ENCODE measurements around the gene NYAP2. TPM values are rescaled to one million over a fixed set of nuclear protein-coding genes. Genes with fewer than 3 reads are reported as not detected.

The NYAP2 gene
- total RNA-seq: not detected
- long read RNA-seq: 0 reads

DNA sequence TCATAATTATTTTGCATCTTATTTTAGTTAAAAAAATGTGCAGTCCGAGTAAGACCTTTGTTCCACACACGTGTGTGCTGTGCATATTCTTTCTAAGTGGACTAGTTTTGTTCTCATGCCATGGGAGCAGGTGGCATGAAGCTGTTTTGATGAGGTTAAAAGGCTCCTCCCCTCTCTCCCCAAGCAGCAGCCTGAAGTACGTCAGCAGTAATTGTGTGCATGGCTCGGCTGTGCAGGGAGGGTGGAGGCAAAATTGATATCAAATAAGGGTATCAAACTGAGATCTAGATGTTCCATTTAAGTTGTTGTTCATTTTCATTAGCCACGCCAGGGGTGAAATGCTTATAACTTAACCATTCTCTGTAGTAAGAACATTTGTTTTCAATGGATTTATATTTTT is at the start of gene NYAP2:
NYAP2 (plus strand) TSS at position 207 of the 400 bp plus-strand sequence. CDS start 9,171 bp downstream, outside the sequence.
- no peak for ATAC-seq
- intact Hi-C loops (cut with DNase I): no loop called here
- no peak for DNase-seq (ENCODE audit: missing footprints)

DNA sequence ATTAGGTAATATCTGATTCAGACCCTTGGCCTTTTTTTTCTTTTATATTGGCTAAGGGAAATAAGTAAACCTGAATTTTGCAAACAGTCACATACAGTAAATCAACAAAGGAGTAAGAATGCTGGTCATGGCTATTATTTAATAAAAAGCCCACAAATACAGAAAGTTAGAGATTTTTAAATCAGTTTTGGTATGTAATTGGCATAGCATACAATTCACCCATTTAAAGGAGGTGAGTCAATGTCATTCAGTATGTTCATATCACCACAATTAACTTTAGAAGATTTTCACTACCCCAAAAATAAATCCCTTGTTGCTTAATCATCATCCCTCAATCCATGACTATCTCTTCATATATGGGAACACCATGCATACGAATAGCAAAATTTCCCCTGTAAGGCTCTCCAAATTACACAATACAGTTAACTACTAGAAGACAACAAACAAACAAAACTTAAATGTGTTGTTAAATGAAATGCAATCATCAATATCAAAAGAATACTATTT is 45.9 kb upstream of the NYAP2 start:
- intact Hi-C loops (cut with DNase I): no loop called here
- DNase-seq (ENCODE audit: missing footprints) (no peak), ATAC-seq (no peak)

DNA sequence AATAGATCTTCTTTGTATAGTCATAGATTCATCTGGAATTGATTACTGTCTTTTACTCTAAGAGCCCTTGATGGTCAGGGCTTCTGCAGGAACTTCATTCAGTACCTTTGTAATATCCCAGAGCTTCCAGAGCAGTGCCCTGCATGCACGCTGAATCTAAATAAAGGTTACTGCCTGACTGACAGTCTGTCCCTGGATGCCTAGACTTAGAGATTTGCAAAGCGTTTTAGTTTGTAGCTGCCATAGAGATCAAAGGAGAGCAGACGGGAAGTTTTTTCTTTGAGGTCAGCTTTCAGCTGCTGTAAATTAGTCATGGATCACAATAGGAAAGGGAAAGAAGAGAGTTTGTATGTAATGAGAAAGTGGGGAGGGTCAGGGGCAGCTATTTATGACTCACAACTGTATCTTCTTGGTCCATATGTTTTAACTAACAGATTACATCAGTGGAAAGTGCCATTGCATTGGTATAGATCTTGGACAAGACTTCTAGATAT is 45.2 kb upstream of the NYAP2 start:
- no peak for ATAC-seq
- intact Hi-C loops (cut with DNase I): no loop called here
- no peak for DNase-seq (ENCODE audit: missing footprints)

DNA sequence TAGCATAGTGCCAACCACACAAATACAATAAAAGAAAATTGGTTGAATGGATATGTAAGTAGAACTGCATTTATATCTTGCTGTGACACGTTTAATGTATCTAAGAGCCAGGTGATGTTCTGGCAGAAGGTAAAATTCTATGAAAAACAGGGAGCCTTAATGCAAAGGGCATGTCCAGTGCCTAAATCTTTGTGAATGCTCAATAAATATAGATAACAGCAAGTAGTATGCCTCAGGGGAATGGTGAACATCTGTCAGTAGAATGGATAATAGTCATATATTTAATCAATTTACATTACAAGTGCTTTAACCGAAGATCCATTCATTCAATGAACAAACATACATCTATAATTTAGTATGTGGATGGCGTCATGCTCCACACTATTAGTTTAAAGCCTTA is 43.7 kb upstream of the NYAP2 start:
- intact Hi-C loops (cut with DNase I): no loop called here
- DNase-seq (ENCODE audit: missing footprints) (no peak), ATAC-seq (no peak)

DNA sequence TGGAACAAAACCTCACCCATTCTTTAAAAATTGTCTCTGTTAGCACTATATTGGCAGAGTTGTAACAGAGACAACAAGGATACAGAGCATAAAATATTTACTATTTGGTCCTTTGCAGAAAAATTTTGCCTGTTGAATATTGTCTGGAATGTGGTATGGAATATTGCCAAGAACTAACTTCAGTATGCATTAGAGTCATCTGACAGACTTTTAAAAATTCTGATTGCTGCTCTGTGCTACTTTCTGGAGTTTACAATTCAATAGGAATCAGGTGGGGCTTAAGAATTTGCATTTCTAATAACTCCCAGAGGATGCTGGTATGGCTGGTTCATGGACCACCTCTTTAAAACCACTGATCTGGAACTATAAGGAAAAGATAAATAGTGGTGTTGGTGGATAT is 32.8 kb upstream of the NYAP2 start:
- intact Hi-C loops (cut with DNase I): no loop called here
- ATAC-seq (no peak), DNase-seq (ENCODE audit: missing footprints) (no peak)

DNA sequence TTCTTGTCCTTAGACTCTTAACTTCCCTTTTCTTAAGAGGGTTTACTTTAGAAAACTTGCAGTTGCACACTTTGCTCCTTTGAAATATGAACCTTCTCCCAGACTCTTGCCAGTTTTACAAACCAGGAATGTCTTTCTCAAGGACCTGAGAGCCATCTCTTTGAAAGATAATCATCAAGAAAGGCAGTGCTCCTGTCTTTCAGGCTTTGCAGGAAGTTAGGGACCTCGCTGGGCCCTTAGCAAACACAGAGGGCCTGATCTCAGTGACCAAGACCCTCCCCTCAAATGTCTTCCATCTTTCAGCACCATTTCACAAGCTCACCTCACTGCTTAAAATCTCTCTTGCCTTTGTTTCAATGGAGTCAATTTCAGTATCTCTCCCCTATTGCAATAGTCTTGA is 32.0 kb upstream of the NYAP2 start:
- ATAC-seq: no peak
- no peak for DNase-seq (ENCODE audit: missing footprints)
- intact Hi-C loops (cut with DNase I): no loop called here

DNA sequence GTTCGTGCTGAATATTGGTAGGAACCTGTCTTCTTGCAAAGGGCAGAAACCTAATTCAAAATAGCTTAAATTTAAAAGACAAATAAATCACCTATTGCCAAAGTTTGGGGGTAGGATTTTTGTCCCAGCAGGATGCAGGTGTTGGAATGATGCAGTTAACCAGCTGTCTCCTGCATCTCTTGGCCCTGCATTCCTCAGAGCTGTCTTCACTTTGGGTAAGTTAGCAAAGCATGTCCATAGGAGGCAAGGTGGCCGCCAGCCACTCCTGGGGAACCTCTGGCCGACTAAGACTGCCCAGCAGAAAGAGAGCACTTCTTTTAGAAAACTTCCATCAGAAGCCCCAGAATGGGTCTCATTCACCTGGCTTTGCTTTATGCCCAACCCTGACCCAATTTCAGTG is 20.5 kb upstream of the NYAP2 start:
- DNase-seq (ENCODE audit: missing footprints) (no peak), ATAC-seq (no peak)
- intact Hi-C loops (cut with DNase I): no loop called here

DNA sequence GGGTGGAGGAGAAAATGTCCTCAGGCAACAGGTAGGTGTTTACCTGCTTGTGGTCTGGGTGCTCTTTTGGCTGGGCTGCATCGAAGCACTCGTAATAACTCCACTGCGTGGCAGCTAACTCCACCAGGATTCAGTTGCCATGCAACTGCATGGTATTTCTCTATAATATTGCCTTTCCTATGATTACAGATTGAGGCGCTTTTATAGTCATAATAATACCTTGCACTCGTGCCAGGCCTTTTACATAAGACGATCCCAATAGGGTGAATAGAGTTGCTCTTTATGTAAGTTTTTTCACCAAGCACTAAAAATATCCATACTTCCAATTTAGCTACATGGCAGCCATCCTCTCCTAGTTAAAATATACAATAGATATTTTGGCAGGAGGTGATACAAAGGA is 19.7 kb upstream of the NYAP2 start:
- DNase-seq (ENCODE audit: missing footprints) (no peak), ATAC-seq (no peak)
- intact Hi-C loops (cut with DNase I): no loop called here

DNA sequence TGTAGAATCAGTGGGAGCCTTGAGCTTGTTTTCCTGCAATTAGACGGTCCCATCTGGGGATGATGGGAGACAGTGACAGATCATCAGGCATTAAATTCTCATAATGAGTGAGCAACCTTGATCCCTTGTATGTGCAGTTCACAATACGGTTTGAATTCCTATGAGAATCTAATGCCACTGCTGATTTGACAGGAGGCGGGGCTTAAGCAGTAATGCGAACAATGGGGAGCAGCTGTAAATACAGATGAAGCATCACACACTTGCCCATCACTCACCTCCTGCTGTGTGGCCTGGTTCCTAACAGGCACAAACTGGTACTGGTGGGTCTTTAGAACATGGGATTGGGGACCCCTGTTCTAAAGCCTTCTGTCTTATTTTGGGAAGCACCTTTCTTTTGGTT is 17.9 kb upstream of the NYAP2 start:
- intact Hi-C loops (cut with DNase I): no loop called here
- no peak for DNase-seq (ENCODE audit: missing footprints)
- ATAC-seq: no peak

DNA sequence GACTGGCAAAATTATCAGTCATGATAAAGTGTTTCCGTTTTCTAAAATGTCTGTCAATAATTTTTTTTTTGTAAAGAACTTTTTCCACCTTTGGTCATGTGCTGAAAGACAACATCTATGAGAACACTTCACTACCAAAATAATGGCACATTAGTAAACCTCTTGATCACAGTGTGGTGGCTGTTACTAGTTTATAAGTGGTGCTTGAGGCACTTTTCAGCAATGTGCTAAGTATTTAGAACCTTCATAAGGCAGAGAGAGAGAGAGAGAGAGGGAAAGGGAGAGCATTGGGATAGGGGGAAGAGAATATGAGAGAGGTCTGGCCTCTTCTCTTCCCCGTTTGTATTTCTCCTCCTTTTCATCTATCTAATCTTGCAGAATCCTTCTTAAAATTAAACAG is 1.1 kb upstream of the NYAP2 start:
- no peak for DNase-seq (ENCODE audit: missing footprints)
- intact Hi-C loops (cut with DNase I): no loop called here
- no peak for ATAC-seq

DNA sequence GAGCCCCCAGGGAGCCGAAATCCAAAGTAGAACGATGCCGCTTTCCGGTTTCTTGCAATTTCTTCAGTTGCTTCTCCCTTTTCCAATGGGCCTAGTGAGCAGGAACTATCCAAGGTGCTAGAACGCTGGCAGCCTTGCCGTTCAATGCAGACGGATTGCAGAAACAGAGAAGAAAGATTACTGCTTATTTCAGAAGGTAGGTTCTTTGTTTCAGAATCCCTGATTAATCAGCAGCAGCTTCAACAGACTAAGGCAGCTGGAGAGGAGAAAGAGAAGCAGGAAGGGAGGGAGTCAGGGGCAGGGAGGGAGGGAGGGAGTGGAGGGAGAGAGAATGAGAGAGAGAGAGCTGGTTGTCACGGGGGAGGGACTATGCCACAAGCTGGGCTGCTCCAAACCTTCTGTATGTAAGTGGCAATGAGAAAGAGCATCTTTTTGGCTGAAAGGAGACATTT is 576 bp downstream of the NYAP2 start:
- intact Hi-C loops (cut with DNase I): no loop called here
- ATAC-seq: no peak
- no peak for DNase-seq (ENCODE audit: missing footprints)

DNA sequence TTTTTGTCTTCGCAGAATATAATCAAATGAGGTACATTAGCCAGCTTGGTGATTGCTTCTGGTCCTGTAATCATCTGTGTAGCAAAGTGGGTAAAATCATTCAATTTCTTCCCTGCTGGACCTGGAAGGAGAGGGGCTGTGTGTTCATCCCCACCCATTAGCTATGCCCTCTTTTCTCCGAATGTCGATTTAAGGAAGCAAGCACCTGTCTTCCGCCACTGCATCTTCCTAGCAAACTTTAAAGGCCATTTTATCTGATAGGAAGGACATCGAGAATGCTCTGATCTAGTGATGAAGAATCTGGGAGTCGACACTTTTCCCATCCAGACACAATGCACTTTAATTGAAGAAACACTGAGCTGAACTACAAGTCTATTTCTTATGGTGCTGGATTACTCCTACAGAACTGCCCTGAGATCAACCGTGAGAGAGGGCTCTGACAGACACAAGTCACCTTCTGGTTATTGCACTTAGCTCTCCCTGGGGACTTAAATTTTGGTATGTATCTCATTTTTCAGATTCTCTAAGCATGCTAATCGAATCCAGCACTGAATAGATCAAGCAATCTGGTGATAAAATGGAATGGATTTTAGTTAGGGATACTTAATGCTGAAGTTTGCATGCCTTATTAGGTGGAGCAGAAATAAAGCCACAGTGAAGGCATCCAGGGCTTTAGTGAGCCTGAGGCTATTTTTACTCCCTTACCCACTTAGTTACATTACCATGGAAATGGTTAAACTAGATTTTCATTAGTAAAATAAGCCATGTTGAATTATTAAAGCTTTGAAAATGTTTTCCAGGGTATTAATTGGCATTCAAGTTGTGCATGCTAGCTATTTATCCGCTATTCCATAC is 1.3 kb downstream of the NYAP2 start:
- no peak for DNase-seq (ENCODE audit: missing footprints)
- intact Hi-C loops (cut with DNase I): no loop called here
- no peak for ATAC-seq

DNA sequence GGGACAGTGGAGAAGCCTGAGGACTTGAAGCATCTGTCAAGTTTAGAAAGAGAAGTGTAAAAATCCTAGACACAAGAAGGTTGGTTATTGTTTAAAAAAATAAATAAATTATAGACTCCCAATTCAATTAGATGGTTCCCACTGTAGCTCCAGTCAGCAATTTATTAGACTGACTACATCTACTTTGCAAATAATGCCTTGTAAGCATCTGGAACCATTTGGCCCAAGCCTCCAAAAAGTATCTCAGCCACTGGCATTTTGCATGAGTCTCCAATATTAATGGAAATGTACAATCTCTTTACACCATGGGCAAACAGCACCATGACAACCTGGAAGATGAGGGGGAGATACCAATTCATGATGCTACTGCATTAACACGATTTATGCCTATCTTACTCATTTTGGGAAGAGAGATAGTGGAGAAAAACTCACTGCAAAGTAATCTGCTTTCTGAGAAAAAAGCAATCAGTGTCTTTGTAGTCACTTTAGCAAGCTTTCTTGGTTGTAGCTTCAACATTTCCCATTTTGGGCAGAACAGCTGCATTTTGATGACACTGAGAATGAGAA is 2.8 kb downstream of the NYAP2 start:
- intact Hi-C loops (cut with DNase I): no loop called here
- ATAC-seq: no peak
- DNase-seq (ENCODE audit: missing footprints): no peak

DNA sequence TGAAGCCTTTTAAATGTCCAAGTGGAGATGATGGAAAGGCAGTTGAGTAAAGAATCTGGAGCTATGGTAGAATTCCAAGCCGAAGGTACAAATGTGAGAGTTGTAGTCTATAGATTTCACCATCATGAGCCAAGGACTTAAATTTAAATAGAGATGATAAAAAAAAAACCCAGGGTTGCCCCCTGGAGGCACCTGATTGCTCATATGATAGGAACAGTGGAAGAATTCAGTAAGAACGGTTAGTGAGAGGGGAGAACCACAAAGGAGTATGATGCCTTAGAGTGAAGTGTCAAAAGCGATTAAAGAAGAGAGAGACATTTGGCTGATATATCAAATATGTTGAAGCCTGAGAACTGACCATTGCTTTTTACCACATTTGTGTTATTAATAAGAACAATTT is 11.9 kb downstream of the NYAP2 start:
- ATAC-seq: no peak
- intact Hi-C loops (cut with DNase I): no loop called here
- DNase-seq (ENCODE audit: missing footprints): no peak

DNA sequence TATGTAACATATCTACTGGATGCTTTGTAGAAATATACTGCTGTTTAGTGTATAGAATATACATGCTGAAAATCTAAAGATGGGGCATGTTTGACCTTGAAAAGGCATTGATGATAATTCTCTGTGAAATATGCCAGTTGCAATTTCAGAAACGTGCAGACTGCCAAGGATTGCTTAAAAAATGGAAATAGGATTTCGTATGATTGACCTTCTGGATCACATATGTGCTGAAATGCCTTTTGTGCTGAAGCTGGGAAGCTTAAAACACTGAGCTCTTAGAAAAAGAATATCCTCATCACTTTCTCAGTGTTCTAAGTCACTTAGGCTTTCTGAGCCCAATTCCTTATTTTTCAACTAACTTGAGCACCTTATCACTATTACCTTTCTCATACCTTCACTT is 14.3 kb downstream of the NYAP2 start:
- no peak for DNase-seq (ENCODE audit: missing footprints)

DNA sequence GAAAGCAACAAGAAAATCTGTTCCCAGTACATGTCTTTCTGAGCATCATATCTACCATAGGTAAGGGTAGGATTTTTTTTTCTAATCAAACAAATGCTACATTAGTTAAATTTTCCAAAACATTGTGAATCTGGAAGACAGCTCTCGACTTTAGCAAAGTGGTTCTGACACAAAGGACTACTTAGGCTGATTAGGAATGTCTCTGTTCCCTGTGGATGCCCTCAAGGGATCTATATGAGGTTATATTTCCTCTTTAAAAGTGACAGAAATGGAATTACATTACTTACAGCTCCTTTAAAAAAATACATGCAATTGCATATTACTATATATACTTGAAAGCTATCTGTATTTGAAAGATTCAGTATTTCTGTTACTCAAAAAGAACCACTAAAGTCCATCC is 15.4 kb downstream of the NYAP2 start:
- ATAC-seq (no peak), DNase-seq (ENCODE audit: missing footprints) (no peak)
- intact Hi-C loops (cut with DNase I): no loop called here

More for the DNA sequence above, 14.3 kb downstream of the NYAP2 start:
- intact Hi-C loops (cut with DNase I): no loop called here
- no peak for ATAC-seq

DNA sequence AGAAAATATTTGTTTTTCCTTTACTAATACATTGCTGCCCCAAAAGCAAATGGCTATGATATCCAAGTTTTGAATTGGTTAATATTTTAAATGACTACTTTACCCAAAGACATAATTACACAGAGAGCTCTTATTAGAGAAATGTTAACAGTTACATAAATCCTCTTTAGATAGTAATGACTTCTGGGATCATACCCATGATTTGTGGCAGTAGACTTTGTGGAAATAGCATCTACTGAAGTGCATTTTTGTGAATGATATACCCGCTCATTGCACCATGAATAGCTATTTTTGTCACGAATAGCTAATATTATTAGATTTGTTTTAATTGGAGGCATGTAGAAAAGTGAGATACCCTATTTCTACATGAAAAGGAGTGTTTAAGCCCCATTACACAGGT is 15.8 kb downstream of the NYAP2 start:
- no peak for DNase-seq (ENCODE audit: missing footprints)
- intact Hi-C loops (cut with DNase I): no loop called here
- no peak for ATAC-seq

DNA sequence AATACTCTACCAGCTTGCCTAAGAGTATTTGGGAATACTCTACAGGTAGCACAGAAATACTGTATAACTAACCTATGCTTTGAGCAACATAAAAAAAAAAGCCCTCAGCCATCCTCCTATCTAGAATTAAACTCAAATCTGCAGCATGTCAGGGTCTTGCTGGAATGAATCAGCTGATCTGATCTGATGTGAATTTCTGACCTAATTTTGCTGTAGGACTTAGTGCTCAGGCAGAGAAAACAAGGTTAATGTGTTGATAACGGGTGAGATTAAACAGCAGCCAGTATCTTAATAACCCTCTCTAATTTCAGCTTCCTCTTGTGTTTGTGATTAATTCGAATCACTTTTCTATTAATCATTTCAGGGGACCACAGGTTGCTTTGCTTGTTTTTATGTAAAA is 16.3 kb downstream of the NYAP2 start:
- ATAC-seq (no peak), DNase-seq (ENCODE audit: missing footprints) (no peak)
- intact Hi-C loops (cut with DNase I): no loop called here

DNA sequence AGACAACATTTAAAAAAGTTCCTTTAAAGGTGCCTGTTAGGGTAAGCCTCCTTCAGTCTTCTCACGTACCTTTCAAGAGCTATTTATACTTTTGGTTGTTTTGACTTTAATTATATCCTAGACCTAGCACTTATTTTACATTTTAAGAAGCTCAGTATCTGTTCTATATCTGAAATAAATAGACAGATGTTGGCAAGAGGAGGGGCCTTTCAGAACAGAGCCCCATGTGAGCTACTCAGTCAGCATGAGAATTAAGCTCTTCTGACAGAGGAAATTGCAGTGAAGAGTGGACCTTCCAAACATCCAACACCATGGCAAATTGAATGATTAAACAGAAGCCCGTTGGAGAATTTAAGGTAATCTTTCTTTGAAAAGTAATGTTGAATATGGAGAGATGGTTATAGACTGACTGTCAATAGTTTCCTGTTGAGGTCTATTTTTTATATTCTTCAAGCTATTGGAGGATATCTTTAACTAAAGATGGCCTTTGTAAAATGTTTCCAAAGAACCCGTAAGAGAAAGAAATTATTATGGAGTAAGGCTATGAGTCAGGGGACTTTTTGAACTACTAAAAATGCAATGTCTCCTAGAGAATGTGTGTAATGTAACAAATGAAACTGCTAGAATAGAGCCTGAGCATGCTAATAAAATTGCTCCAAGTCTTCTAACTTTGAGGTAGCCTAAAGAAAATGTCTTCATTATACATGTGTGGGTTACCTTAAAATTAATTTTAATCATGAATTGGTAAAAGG is 17.3 kb downstream of the NYAP2 start:
- ATAC-seq (no peak), DNase-seq (ENCODE audit: missing footprints) (no peak)
- intact Hi-C loops (cut with DNase I): no loop called here

DNA sequence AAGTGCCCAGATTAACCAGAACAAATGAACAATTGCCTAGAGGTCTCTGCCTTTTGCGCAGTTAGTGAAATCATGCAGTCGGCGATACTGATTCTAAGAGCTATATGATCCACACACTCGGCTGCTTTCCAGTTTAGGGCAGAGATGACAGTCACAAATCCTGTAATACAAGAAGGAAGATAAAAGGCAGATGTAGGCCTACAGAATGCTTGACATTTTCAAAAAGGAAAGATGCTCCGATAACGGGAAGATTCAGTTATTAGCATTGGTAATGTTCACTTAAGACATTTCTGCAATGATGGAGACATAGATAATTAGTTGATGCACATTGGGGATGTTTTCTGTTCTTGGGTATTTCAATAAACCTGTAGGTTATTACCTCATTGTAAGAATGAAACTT is 19.5 kb downstream of the NYAP2 start:
- DNase-seq (ENCODE audit: missing footprints) (no peak), ATAC-seq (no peak)
- intact Hi-C loops (cut with DNase I): no loop called here

Measured in Right ventricle myocardium inferior (tissue), 1 donor.